H1 (cell line): ENCODE measurements around the gene SIGLEC6. TPM values are rescaled to one million over a fixed set of nuclear protein-coding genes. Genes with fewer than 3 reads are reported as not detected.

ENCODE experiments used
- CTCF ChIA-PET: fragments of 300-600 bp; sonication (Branson Sonifier 250); formaldehyde crosslinking; loops from one replicate; lab custom pipeline; 2021; ENCODE audit not compliant: partially characterized antibody; lab: Charles Lee
- POLR2A ChIA-PET: fragments of 300-600 bp; sonication (Branson Sonifier 250); formaldehyde crosslinking; loops from one replicate; lab custom pipeline; 2021; ENCODE audit warnings: inconsistent platforms; ENCODE audit not compliant: partially characterized antibody; lab: Charles Lee
- DNase-seq, 2 experiments: peaks; one replicate each; pipeline versions ENCODE4 v3.0.0 to v3.0.0-alpha.2; 2010 to 2022; ENCODE audit warnings: low spot score in 2 of 2, low read depth in 1 of 2, mixed read lengths in 1 of 2
- FAIRE-seq: peaks from 2 replicates; lab custom pipeline; 2011; peaks lifted over from hg19 to GRCh38; lab: Jason Lieb, UNC
- H2AFZ ChIP-seq: 2 replicates; pipeline ENCODE4 v1.8.1; 2012; ENCODE audit warnings: low read length, inconsistent platforms
- H2AK5ac ChIP-seq: 2 replicates; pipeline ENCODE4 v1.6.1; 2013; ENCODE audit warnings: low read depth, low read length
- H2BK120ac ChIP-seq: replicated peaks from 2 replicates; pipeline ENCODE3; 2013; ENCODE audit warnings: low read depth, low read length, inconsistent platforms
- H2BK12ac ChIP-seq: 2 replicates; pipeline ENCODE4 v1.6.1; 2013; ENCODE audit warnings: low read depth, low read length
- H2BK15ac ChIP-seq: 2 replicates; pipeline ENCODE4 v1.6.1; 2013; ENCODE audit warnings: low read length
- H2BK20ac ChIP-seq: 2 replicates; pipeline ENCODE4 v1.6.1; 2013; ENCODE audit warnings: low read length
- H2BK5ac ChIP-seq: 2 replicates; pipeline ENCODE4 v1.6.1; 2013; ENCODE audit warnings: low read depth, low read length
- H3K14ac ChIP-seq: 2 replicates; pipeline ENCODE4 v1.6.1; 2013; ENCODE audit warnings: inconsistent platforms; ENCODE audit not compliant: insufficient read length
- H3K18ac ChIP-seq: 2 replicates; pipeline ENCODE4 v1.6.1; 2013; ENCODE audit warnings: low read length; ENCODE audit errors: extremely low read depth
- H3K23ac ChIP-seq: 2 replicates; pipeline ENCODE4 v1.6.1; 2013; ENCODE audit warnings: inconsistent platforms; ENCODE audit not compliant: insufficient read length
- H3K23me2 ChIP-seq: 2 replicates; pipeline ENCODE4 v1.6.1; 2013; ENCODE audit warnings: low read depth, low read length
- H3K27ac ChIP-seq: 2 replicates; pipeline ENCODE4 v1.6.1; 2011; ENCODE audit warnings: low read depth, low read length, inconsistent platforms
- H3K27me3 ChIP-seq, 4 experiments: replicated peaks in 1 of 4; 1 replicate in 1 of 4; 2 replicates in 3 of 4; pipeline versions ENCODE4 v1.6.1 to v1.8.1; 2011 to 2013; ENCODE audit warnings: low read length in 3 of 4, mild to moderate bottlenecking in 3 of 4, inconsistent platforms in 2 of 4, mixed read lengths in 2 of 4, moderate library complexity in 1 of 4; ENCODE audit not compliant: control insufficient read depth in 3 of 4, insufficient read depth in 3 of 4; ENCODE audit errors: extremely low read depth in 1 of 4
- H3K36me3 ChIP-seq, 4 experiments: 2 replicates each; pipeline versions ENCODE4 v1.6.1 to v1.8.1; 2011 to 2013; ENCODE audit warnings: mild to moderate bottlenecking in 4 of 4, low read length in 3 of 4, moderate library complexity in 2 of 4, control low read depth in 1 of 4, inconsistent platforms in 1 of 4; ENCODE audit not compliant: insufficient read depth in 4 of 4, control insufficient read depth in 2 of 4
- H3K4ac ChIP-seq: replicated peaks from 2 replicates; pipeline ENCODE3; 2013; ENCODE audit warnings: low read length, low read depth, mixed read lengths, inconsistent platforms; ENCODE audit not compliant: insufficient read length
- H3K4me1 ChIP-seq, 4 experiments: replicated peaks in 1 of 4; 1 replicate in 1 of 4; 2 replicates in 3 of 4; pipeline versions ENCODE4 v1.6.1 to v1.8.1; 2011 to 2013; ENCODE audit warnings: low read length in 3 of 4, inconsistent platforms in 2 of 4, mixed read lengths in 1 of 4; ENCODE audit not compliant: insufficient read depth in 4 of 4, control insufficient read depth in 3 of 4
- H3K4me2 ChIP-seq, 2 experiments: 2 replicates each; pipeline versions ENCODE4 v1.6.1 to v1.8.1; 2011 to 2013; ENCODE audit warnings: low read depth in 2 of 2, low read length in 2 of 2, control low read depth in 1 of 2, inconsistent platforms in 1 of 2, mild to moderate bottlenecking in 1 of 2; ENCODE audit not compliant: insufficient read depth in 1 of 2
- H3K4me3 ChIP-seq, 4 experiments: fragments of 200-600, 300-600 bp in 1 of 4; sonication (generic), shearing (Covaris generic), sonication (Bioruptor Twin) in 1 of 4; 2 replicates each; pipeline versions ENCODE4 v1.5.1 to v1.8.1; 2011 to 2016; ENCODE audit warnings: low read length in 4 of 4, low read depth in 3 of 4, control low read depth in 2 of 4, inconsistent platforms in 2 of 4, mild to moderate bottlenecking in 2 of 4, mixed read lengths in 1 of 4, moderate library complexity in 1 of 4; ENCODE audit not compliant: insufficient read depth in 2 of 4; ENCODE audit errors: extremely low read depth in 1 of 4
- H3K56ac ChIP-seq: replicated peaks from 2 replicates; pipeline ENCODE3; 2013; ENCODE audit warnings: low read depth, mild to moderate bottlenecking, mixed read lengths, low read length, inconsistent platforms; ENCODE audit not compliant: insufficient read length
- H3K79me1 ChIP-seq: 2 replicates; pipeline ENCODE4 v1.6.1; 2013; ENCODE audit warnings: low read depth, low read length, control low read depth
- H3K79me2 ChIP-seq, 2 experiments: 2 replicates each; pipeline versions ENCODE4 v1.6.1 to v1.8.1; 2012 to 2013; ENCODE audit warnings: low read length in 2 of 2, mild to moderate bottlenecking in 2 of 2, inconsistent platforms in 1 of 2; ENCODE audit not compliant: insufficient read depth in 2 of 2, control insufficient read depth in 1 of 2
- H3K9ac ChIP-seq, 4 experiments: replicated peaks in 1 of 4; 1 replicate in 1 of 4; 2 replicates in 3 of 4; pipeline versions ENCODE4 v1.6.1 to v1.8.1; 2011 to 2013; ENCODE audit warnings: low read depth in 3 of 4, low read length in 3 of 4, control low read depth in 2 of 4, mild to moderate bottlenecking in 2 of 4, moderate library complexity in 2 of 4, inconsistent platforms in 1 of 4; ENCODE audit errors: extremely low read depth in 1 of 4
- H3K9me3 ChIP-seq, 2 experiments: 2 replicates each; pipeline versions ENCODE4 v1.6.1 to v1.8.1; 2012 to 2013; ENCODE audit warnings: mild to moderate bottlenecking in 2 of 2, moderate library complexity in 2 of 2, control low read depth in 1 of 2, inconsistent platforms in 1 of 2, low read depth in 1 of 2, low read length in 1 of 2, mixed read lengths in 1 of 2; ENCODE audit not compliant: insufficient read depth in 2 of 2
- H4K20me1 ChIP-seq, 2 experiments: replicated peaks in 1 of 2; 2 replicates each; pipeline versions ENCODE3 to v1.8.1; 2011 to 2013; ENCODE audit warnings: inconsistent platforms in 2 of 2, low read length in 2 of 2, mild to moderate bottlenecking in 1 of 2; ENCODE audit not compliant: insufficient read depth in 2 of 2, control insufficient read depth in 1 of 2
- H4K5ac ChIP-seq: 2 replicates; pipeline ENCODE4 v1.6.1; 2013; ENCODE audit warnings: low read length, low read depth, mixed read lengths, inconsistent platforms; ENCODE audit not compliant: insufficient read length
- H4K8ac ChIP-seq: 2 replicates; pipeline ENCODE4 v1.8.0; 2013; ENCODE audit warnings: mild to moderate bottlenecking, moderate library complexity, low read length, inconsistent platforms; ENCODE audit not compliant: insufficient read depth; ENCODE audit errors: extremely low read depth
- H4K91ac ChIP-seq: replicated peaks from 2 replicates; pipeline ENCODE3; 2013; ENCODE audit warnings: low read length, mixed read lengths, inconsistent platforms; ENCODE audit not compliant: insufficient read length
- EGR1 ChIP-seq: IDR thresholded peaks from 2 replicates; pipeline ENCODE4 v1.6.1; 2011; ENCODE audit warnings: low read depth, low read length, borderline replicate concordance
- EZH2 ChIP-seq: fragments of 200-600 bp; sonication (generic); IDR thresholded peaks from 2 replicates; pipeline ENCODE4 v1.7.1; 2012; ENCODE audit warnings: low read depth, mild to moderate bottlenecking, moderate library complexity, low read length, inconsistent platforms; ENCODE audit not compliant: severe bottlenecking
- TEAD4 ChIP-seq: IDR thresholded peaks from 2 replicates; pipeline ENCODE4 v1.6.1; 2012; ENCODE audit warnings: low read depth, low read length, inconsistent platforms, mixed read lengths
- WGBS, 2 experiments: shearing (Covaris generic) in 1 of 2; methylation state at CpG; one replicate each; pipeline versions ENCODE4 v1.1.6 to v1.1.7; 2013 to 2015; ENCODE audit warnings: low lambda C conversion rate in 2 of 2, mixed read lengths in 2 of 2, inconsistent platforms in 1 of 2, low coverage in 1 of 2, missing lambda C conversion rate in 1 of 2; ENCODE audit not compliant: insufficient replicate concordance in 2 of 2, insufficient coverage in 1 of 2, insufficient read length in 1 of 2; ENCODE audit errors: extremely low coverage in 1 of 2, missing lambda C conversion rate in 1 of 2; 5-methylcytosine and 5-hydroxymethylcytosine counted together
- polyA plus RNA-seq, 7 experiments: library from polyadenylated mRNA; depleted of rRNA in 3 of 7; stranded (reverse) in 5 of 7; unstranded in 2 of 7; fragments of >200 nt in 5 of 7; fragments of 200-250 nt in 2 of 7; gene quantifications; 1 replicate in 5 of 7; 2 replicates in 1 of 7; 4 replicates in 1 of 7; pipeline versions ENCODE4 v1.2.1 to v1.2.3, GENCODE V29; 2011 to 2013; ENCODE audit warnings: missing spikeins in 2 of 7, mixed read lengths in 2 of 7
- total RNA-seq: library from RNA; stranded (reverse); fragmentation: NEBNext Ultra II Directional; extraction: Animal tissue kit (Norgen Biotek cat#: 25700); gene quantifications from 2 replicates; pipeline ENCODE4 v1.2.1, GENCODE V29; 2021

SIGLEC6 gene
- total and polyA plus RNA-seq, 2 of the 8 experiments (the other 6 are each of a cell fraction or from before 2014, with no cell fraction given), result 0.05 TPM; not detected in 1

DNA sequence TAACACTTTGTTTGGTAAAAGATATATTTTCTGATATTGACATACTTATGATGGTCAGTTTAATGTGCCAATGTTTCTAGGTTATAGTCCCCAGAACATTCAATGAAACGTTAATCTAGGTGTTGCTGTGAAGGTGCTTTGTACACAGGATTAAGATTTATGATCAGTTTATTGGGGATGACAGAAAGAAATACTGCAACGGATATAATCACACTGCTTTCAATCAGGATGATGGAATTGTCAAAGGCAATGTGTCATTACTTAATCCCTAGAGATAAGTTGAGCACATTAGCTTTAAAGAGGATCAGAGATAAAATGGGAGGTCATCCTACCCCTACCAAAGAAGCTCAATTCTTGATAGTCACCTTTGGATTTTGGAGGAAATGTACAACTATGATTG, 17.5 kb downstream of the SIGLEC6 start:
- Histone ChIP-seq H2BK5ac (no peak overlapping the region), H3K79me2 (no peaks in the 10 kb centered on the region), H4K8ac (no peak overlapping the region)
- no peak for FAIRE-seq
- TF ChIP-seq EZH2 (no peak), TEAD4 (no peak), EGR1 (no peak)
- TF ChIP-seq, all 59 proteins: peak for 0
- Histone ChIP-seq H3K4me2 (no peak overlapping the region), H3K36me3 (no peaks in the 10 kb centered on the region), H2AFZ (no peak overlapping the region), H3K4ac (no peak overlapping the region), H3K4me3 (no peak overlapping the region), H3K23me2 (no peaks in the 10 kb centered on the region), H3K18ac (no peak overlapping the region), H3K14ac (no peak overlapping the region), H4K20me1 (no peaks in the 10 kb centered on the region), H3K27ac (no peak overlapping the region), H3K27me3 (no peaks in the 10 kb centered on the region), H2BK15ac (no peak overlapping the region), H3K9ac (no peak overlapping the region), H3K79me1 (no peaks in the 10 kb centered on the region), H3K56ac (no peak overlapping the region), H3K9me3 (peaks cover 26 to 43% of the 10 kb centered on the region in 2 experiments), H2AK5ac (no peak overlapping the region), H2BK20ac (no peak overlapping the region), H3K4me1 (no peaks in the 10 kb centered on the region), H4K5ac (no peak overlapping the region), H3K23ac (no peak overlapping the region), H2BK120ac (no peak overlapping the region), H2BK12ac (no peak overlapping the region), H4K91ac (no peak overlapping the region)
- no peak for DNase-seq
- CTCF ChIA-PET, result interaction anchor here (0.6 to 4.2 kb wide), 24 partner anchors 9 to 377 kb away, joined by 3 to 19 read pairs (median 4); partner anchors contain the start of gene CEACAM18
- POLR2A ChIA-PET, result no interaction called here
- 39% methylated on average over 2 of the region's 2 CpGs; no CpG with 5 or more reads in 1 of the 2 experiments for WGBS, 2 experiments
